Measurements from ENCODE around the gene STAC3.

Gene STAC3

DNA sequence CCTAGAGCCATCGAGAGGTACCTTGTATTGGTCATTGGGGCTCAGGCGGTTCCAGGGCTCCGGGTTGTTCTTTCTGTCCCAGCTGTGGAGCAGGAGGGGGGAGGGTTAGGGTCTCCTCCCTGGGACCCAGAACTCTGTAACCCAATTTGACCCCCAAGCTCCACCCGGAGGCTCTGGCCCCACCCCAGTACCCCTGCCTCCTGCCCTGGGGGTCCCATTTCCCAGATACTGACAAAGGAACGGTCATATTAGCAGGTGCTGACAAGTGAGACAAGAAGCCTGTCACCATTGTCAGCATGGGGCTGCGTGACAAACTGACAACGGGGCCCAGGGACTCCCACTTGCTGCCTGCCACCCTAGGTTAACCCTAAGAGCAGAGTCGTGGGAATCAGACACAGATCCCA is 15.3 kb downstream of the STAC3 start:
- DNase-seq (ENCODE audit: low spot score) = no peak

- DNase-seq (ENCODE audit: low spot score) = no peak
These were observed 15.8 kb downstream of the STAC3 start for GRCh38 chr12:57235017-57235727.

DNA sequence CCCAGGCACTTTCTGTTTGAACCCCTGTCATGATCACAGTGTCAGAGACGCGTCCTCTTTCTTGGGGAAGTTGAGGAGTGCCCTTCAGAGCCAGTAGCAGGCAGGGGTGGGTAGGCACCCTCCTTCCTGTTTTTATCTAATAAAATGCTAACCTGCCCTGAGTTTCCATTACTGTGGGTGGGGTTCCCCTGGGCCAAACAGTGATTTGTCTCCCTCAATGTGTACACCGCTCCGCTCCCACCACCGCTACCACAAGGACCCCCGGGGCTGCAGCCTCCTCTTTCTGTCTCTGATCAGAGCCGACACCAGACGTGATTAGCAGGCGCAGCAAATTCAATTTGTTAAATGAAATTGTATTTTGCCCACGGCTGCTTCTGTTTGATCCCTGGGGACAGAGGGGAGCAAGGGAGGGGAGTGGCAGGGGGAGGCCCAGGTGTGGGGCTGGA is 16.4 kb downstream of the STAC3 start:
- DNase-seq (ENCODE audit: low spot score) = no peak

- no peak for DNase-seq (ENCODE audit: low spot score)
These were observed 16.8 kb downstream of the STAC3 start for GRCh38 chr12:57234233-57234570.

DNA sequence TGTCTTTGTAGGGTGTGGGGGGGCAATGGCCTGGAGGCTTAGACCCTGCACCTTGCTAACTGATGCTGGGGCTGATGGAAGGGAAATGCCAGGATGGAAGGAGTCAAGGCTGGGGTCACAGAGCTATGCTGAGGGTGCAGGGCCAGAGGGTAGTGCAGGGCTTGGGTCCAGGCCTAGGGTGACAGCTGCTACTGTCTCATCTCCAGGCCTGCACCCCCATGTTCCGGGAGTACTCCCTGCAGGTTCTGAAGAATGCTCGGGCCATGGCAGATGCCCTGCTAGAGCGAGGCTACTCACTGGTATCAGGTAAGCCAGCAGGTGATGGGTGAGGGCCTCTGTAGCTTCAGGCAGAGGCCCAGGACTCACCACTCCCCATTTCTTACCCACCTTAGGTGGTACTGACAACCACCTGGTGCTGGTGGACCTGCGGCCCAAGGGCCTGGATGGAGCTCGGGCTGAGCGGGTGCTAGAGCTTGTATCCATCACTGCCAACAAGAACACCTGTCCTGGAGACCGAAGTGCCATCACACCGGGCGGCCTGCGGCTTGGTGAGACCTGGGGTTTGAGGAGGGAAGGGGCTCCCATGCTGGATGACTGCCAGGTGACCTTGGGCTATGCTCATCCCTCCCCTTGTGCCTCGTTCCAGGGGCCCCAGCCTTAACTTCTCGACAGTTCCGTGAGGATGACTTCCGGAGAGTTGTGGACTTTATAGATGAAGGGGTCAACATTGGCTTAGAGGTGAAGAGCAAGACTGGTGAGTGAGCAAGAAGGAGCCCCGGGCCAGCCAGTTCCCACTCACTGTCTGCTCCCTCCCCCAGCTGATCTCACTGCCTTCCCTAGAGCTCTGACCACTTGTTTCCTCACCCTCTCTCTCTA is 17.4 kb downstream of the STAC3 start:
- no peak for DNase-seq (ENCODE audit: low spot score)

GRCh38 chr12:57232156-57232756 is 18.7 kb downstream of the STAC3 start:
- no peak for DNase-seq (ENCODE audit: low spot score)

DNA sequence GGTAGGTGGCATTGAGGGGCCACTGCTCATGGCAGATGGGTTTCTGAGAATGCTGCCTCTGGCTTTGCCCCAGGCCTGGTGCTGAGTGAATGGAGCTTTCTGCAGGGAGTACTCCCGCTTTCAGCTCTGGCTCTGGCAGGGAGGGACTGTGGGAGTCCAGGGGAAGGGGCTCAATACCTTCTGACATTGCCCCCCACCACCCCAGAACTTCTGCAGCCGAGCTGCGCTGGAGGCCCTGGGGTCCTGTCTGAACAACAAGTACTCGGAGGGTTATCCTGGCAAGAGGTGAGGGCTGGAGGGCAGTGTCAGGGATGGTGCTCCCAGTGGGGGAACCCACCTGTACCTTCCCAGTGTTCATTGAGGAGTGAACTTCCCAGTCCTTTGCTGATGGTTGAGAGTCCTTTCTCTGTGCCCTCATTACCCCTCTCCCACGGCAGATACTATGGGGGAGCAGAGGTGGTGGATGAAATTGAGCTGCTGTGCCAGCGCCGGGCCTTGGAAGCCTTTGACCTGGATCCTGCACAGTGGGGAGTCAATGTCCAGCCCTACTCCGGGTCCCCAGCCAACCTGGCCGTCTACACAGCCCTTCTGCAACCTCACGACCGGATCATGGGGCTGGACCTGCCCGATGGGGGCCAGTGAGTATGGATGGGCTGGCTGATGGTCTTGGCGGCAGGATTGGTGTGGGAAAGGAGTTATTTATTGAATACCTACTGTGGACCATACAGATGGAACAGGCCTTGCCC is 19.5 kb downstream of the STAC3 start:
- no peak for DNase-seq (ENCODE audit: low spot score)

DNA sequence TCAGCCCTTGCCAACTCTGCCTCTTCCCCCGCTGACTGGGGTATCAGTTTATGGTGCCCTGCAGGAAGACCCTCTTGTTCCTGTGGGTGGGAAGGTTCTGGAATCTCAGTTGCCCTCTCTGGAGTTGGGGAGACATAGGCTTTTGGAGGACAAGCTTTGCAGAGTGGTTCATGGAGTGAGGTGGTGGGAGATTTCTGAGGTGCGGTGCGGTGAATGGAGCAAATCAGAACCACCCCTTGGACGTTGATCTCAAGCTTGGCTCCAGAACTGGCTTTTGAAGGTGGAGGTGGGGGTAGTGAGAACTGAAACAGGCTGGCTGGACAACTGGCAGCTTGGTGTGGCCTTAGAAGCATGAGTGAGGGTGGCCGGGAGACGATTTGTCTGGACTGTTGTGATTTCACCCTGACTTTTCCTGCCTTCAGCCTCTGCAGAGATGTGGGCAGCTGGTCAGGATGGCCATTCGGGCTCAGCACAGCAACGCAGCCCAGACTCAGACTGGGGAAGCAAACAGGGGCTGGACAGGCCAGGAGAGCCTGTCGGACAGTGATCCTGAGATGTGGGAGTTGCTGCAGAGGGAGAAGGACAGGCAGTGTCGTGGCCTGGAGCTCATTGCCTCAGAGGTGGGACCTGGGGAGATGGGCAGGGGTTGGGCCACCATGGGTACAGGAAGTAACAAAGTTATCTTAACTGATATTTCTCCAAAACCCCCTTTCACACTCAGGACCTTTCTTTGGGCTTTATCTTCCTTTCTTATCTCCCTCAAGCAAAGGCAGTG is 20.4 kb downstream of the STAC3 start:
- no peak for DNase-seq (ENCODE audit: low spot score)

GRCh38 chr12:57229634-57230380 is 21.2 kb downstream of the STAC3 start, which contains the start of gene SHMT2:
Gene SHMT2, plus strand, starts transcription at chr12:57229711. Its CDS starts 68 bp downstream, at chr12:57229779.
- DNase-seq (ENCODE audit: low spot score) = peak; percentile 94

DNA sequence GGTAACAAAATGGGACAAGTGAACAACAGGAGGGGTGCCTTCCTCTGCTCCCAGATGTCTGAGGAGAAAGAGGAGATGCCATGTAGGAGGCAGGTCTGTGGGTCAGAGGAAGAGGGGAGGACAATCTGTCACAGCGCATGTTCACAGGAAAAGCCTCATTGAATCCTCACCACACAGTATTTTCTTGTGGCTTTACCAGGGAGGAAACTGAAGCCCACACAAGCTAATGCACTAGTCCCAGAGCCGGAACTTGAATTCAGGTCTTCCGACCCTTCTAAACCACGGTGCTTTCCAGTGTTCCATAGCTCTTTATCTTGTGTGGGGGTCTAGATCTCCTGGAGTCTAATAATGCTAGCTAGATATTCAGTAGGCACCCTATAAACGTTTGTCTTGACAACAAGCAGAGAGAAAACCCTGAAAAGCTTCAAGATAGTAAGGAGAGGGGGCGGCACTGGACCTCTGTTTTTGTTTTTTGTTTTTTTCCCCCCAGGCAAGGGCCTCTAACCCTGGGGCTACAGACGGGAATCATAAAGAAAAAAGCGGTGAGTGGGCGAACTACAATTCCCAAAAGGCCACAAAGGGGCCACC is 21.8 kb downstream of the STAC3 start:
- DNase-seq (ENCODE audit: low spot score) = peak; percentile 24

GRCh38 chr12:57227315-57228115 is 23.5 kb downstream of the STAC3 start:
- no peak for DNase-seq (ENCODE audit: low spot score)

- no peak for DNase-seq (ENCODE audit: low spot score)
These were observed 24.2 kb downstream of the STAC3 start for GRCh38 chr12:57226588-57227314.

DNA sequence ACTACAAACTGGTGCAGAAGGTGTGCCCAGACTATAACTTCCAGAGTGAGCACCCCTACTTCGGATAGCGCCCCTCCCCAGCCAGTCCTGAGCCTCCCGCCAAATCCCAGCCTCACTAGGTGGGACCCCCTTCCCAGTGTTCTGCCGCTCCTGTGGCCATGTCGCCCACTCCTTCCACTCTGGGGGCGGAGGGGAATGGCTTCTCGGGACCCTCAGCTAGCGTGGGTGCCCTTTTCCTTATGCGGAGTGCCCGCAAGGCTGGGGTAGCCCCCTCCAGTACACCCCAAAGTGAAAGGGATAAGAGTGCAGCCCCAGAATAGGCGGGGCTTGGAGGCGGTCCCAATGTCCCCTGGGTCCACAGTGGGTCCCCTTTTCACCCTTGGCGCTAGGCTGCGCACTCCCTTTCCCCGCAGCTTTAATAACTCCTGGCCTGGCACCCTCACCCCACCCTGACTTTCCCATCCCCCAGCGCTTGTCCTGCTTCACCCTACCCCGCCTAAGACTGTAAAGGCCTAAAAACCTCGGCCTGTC is 25.2 kb downstream of the STAC3 start:
- DNase-seq (ENCODE audit: low spot score) = no peak

GRCh38 chr12:57224973-57225679 is 25.9 kb downstream of the STAC3 start:
- DNase-seq (ENCODE audit: low spot score) = peak; percentile 47

DNA sequence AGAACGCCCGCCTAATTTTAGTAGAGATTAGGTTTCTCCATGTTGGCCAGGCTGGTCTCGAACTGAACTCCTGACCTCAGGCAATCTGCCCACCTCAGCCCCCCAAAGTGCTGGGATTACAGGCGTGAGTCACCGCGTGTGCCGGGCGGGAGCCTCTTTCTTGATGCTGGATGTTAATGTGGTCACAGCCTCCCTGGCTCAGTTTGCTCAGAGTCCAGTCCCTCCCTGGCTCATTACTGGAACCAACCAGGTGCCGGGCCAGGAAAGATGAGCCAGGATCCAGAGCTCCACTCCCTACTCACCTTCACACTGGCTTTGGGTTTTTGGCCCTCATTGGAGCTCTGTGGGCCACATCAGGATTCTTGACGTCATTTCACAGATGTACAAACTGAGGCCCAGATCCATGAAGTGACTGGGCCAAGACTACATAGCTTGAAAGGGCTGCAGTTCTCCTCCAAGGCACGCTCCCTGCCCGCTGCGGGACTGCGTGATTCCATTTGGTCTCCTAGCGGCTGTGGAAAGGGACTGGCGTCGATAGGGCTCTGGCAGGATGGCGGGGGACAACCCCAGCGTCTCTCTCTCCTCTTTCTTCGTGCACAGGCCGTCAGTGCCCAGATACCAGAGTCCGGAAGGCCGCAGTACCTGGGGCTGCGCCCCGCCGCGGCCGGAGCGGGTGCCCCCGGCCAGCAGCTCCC is 26.6 kb downstream of the STAC3 start:
- no peak for DNase-seq (ENCODE audit: low spot score)

DNA sequence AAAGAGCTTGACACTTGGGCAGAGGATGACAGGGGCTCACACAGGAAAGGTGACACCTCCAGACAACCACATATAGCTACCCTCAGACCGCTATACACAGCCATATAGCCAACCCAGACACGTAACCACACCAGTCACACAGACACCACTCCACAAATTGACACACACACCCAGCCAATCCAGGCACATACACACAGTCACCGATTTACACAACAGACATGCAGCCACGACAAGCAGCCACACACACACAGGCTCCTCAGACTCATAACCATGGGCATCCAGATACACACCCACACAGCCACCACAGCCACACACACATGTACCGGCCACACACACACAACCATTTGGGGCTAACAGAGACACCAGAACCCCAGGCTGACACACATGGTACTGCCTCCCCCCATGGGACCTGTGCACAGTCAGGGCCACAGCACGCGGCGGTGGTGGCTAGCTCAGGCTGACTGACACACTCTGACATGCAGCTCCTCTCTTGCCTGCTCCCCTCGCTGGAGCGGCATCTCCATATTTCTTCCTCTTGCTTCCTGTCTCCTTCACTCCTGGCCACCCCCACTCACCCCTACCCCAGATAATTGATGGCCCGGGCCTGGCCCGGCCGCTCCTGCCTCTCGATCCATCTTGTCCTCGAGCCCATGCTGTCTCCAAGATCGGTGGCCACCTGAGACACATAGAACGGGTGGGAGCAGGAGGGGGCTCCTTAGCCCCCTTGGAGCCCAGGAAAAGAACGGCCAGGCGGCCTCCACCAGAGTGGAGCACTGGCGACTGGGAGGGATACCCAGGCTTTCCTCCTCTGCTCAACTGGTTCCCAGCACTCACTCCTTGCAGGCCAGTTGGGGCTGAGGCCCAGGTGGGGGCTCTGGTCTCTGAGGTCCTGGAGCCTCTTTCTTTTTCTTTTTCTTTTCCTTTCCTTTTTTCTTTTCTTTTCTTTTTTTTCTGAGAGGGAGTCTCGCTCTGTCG is 27.5 kb downstream of the STAC3 start:
- DNase-seq (ENCODE audit: low spot score) = peak; percentile 66
